DND-41 (cell line): ENCODE data around the gene TRMT11.

Experiments
- EZH2 ChIP-seq: IDR thresholded peaks from 3 replicates; pipeline ENCODE4 v1.6.1; 2012; ENCODE audit warnings: borderline replicate concordance, low read depth, mild to moderate bottlenecking, moderate library complexity, low read length, inconsistent platforms; ENCODE audit not compliant: severe bottlenecking
- TF ChIP-seq, protein P1 (sequence below): IDR thresholded peaks from 2 replicates; pipeline ENCODE4 v1.5.1; 2012; ENCODE audit warnings: borderline replicate concordance, low read length, moderate library complexity, mild to moderate bottlenecking; ENCODE audit not compliant: poor library complexity, severe bottlenecking; ENCODE audit errors: extremely low read depth

GRCh38 chr6:126027601-126028000, 41.3 kb downstream of the TRMT11 start:
- TF ChIP-seq, protein P1, sequence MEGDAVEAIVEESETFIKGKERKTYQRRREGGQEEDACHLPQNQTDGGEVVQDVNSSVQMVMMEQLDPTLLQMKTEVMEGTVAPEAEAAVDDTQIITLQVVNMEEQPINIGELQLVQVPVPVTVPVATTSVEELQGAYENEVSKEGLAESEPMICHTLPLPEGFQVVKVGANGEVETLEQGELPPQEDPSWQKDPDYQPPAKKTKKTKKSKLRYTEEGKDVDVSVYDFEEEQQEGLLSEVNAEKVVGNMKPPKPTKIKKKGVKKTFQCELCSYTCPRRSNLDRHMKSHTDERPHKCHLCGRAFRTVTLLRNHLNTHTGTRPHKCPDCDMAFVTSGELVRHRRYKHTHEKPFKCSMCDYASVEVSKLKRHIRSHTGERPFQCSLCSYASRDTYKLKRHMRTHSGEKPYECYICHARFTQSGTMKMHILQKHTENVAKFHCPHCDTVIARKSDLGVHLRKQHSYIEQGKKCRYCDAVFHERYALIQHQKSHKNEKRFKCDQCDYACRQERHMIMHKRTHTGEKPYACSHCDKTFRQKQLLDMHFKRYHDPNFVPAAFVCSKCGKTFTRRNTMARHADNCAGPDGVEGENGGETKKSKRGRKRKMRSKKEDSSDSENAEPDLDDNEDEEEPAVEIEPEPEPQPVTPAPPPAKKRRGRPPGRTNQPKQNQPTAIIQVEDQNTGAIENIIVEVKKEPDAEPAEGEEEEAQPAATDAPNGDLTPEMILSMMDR, result no peak
- no peak for TF ChIP-seq EZH2
